Small intestine (tissue), 7 donors: Measurements from ENCODE around the gene KAT6B. TPM values are rescaled to one million over a fixed set of nuclear protein-coding genes. Genes with fewer than 3 reads are reported as not detected.
A peak's percentile ranks its signal among the peaks of the same experiment; 100 is the strongest.

Experiments
- DNase-seq, 2 donors: peaks; one replicate each; pipeline versions ENCODE4 v3.0.0 to v3.0.0-alpha.2; 2013
- FAIRE-seq: peaks from 2 replicates; lab custom pipeline; 2012; peaks lifted over from hg19 to GRCh38; lab: Jason Lieb, UNC
- H3K27ac ChIP-seq, 3 donors: one replicate each; pipeline ENCODE4 v1.5.1; 2013; ENCODE audit warnings: low read length in 2 of 3, mild to moderate bottlenecking in 2 of 3, control low read depth in 1 of 3, inconsistent platforms in 1 of 3, low read depth in 1 of 3, moderate library complexity in 1 of 3
- H3K27me3 ChIP-seq, 3 donors: one replicate each; pipeline ENCODE4 v1.6.1; 2013; ENCODE audit warnings: low read length in 3 of 3, inconsistent platforms in 1 of 3; ENCODE audit not compliant: control insufficient read depth in 3 of 3, insufficient read depth in 3 of 3
- H3K36me3 ChIP-seq, 3 donors: one replicate each; pipeline ENCODE4 v1.6.1; 2013; ENCODE audit warnings: low read length in 3 of 3, inconsistent platforms in 1 of 3, low read depth in 1 of 3, mild to moderate bottlenecking in 1 of 3, moderate library complexity in 1 of 3; ENCODE audit not compliant: control insufficient read depth in 3 of 3, insufficient read depth in 2 of 3
- H3K4me1 ChIP-seq, 3 donors: one replicate each; pipeline ENCODE4 v1.6.1; 2013; ENCODE audit warnings: low read length in 2 of 3, inconsistent platforms in 1 of 3, low read depth in 1 of 3, mild to moderate bottlenecking in 1 of 3, moderate library complexity in 1 of 3; ENCODE audit not compliant: control insufficient read depth in 3 of 3, insufficient read depth in 2 of 3
- H3K4me3 ChIP-seq, 3 donors: one replicate each; pipeline ENCODE4 v1.5.1; 2013; ENCODE audit warnings: low read length in 3 of 3, control low read depth in 1 of 3, inconsistent platforms in 1 of 3, low read depth in 1 of 3, mild to moderate bottlenecking in 1 of 3, moderate library complexity in 1 of 3
- H3K9me3 ChIP-seq, 2 donors: one replicate each; pipeline ENCODE4 v1.6.1; 2013; ENCODE audit warnings: low read depth in 1 of 2, low read length in 1 of 2; ENCODE audit not compliant: control insufficient read depth in 2 of 2, insufficient read depth in 1 of 2
- WGBS, 3 donors: extraction: QIAGEN DNeasy Blood & Tissue Kit; methylation state at CpG; one replicate each; pipeline ENCODE4 v1.1.7; 2013; 5-methylcytosine and 5-hydroxymethylcytosine counted together
- polyA plus RNA-seq, 4 donors: library from polyadenylated mRNA; stranded (reverse) in 3 of 4; unstranded in 1 of 4; fragments of 200-250 nt in 3 of 4; fragments of 120-200 nt in 1 of 4; gene quantifications; one replicate each; pipeline versions ENCODE4 v1.2.1 to v1.2.3, GENCODE V29; 2013
- donor health status: healthy with polysubstance abuse.
- donor health status: control.
- donor health status: control.
- donor health status: Bipolar disorder and iron deficiency.
- donor health status: healthy.

KAT6B gene
- polyA plus RNA-seq, 4 donors: 4.6 to 16.2 (median 5.9) TPM

DNA sequence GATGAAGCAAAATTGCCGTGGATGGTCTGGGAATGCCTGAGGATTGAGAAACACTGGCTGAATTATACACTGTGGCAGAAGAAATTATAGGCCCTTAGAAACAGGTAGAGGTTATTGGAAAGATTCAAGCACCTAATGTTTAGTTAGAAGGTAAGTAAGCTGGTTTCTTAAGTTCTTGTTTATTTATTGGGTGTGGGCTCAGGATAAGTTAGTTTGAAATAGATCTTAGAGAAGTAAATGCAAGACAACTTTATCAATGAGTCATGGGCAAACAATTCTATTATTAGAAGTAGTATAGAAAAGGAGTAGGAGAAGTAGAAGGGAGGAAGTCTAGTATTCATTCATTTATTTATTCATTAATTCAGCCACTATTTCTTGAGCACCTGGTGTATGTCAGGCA, 96.5 kb downstream of the KAT6B start:
- H3K9me3 ChIP-seq: peaks cover 0 to 7% of the 10 kb centered on the region in 2 donors
- FAIRE-seq (no peak), DNase-seq (peak in 1 of 2 donors; percentile 59)
- WGBS, 3 donors: 41 to 85% (median 68%) methylated on average over 1 of the region's 1 CpG
- H3K4me3 ChIP-seq: no peak overlapping the region
- peaks cover 14 to 20% (median 18%) of the 10 kb centered on the region in 3 donors for H3K4me1 ChIP-seq
- no peaks in the 10 kb centered on the region for H3K27me3 ChIP-seq
- no peaks in the 10 kb centered on the region for H3K36me3 ChIP-seq
- H3K27ac ChIP-seq: peak overlapping the region in 1 of 3 donors; percentile 1

- WGBS, 3 donors: 53 to 58% (median 58%) methylated on average over 4 of the region's 4 CpGs
- H3K27ac ChIP-seq: peak overlapping the region; percentile 14 to 43 (median 27)
- H3K27me3 ChIP-seq: no peaks in the 10 kb centered on the region
- no peaks in the 10 kb centered on the region for H3K36me3 ChIP-seq
- peaks cover 0 to 7% of the 10 kb centered on the region in 2 donors for H3K9me3 ChIP-seq
- H3K4me1 ChIP-seq: peaks cover 14 to 20% (median 18%) of the 10 kb centered on the region in 3 donors
- peak in 1 of 2 donors; percentile 25 for DNase-seq
- FAIRE-seq: no peak
- no peak overlapping the region for H3K4me3 ChIP-seq
Measured at GRCh38 chr10:74923556-74923955, 97.2 kb downstream of the KAT6B start.

DNA sequence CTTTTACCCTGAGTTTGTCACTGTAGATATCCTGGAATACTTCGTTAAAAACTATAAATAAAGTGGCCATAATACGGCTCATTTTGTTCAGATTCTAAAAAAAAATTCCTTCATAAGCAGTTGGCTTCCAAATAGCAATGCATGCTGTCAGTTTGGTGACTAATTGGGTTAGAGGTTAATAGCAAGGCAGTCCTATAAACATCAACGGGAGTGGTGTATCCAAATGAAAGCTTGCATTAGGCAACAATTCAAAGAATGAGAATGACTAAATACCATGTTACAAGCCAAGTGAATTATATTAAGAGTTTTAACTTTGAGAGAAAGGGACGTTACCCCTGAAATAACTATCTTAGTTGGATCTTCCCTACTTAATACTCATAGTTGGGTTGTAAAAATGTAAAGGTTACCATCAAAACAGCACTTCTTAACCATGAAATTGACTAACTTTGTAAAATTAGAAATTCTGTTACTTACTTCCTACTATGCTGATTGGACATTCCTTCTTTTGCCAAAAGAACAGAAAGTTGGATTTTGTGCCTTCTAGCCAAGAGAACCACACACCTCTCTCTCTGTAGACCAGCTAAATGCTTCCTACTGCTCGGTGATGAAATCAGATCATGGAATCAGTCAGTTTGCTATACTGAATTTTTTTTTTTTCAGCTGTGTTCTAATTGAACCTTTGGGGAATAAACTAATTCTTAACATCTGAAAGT, 98.0 kb downstream of the KAT6B start:
- no peak for FAIRE-seq

DNA sequence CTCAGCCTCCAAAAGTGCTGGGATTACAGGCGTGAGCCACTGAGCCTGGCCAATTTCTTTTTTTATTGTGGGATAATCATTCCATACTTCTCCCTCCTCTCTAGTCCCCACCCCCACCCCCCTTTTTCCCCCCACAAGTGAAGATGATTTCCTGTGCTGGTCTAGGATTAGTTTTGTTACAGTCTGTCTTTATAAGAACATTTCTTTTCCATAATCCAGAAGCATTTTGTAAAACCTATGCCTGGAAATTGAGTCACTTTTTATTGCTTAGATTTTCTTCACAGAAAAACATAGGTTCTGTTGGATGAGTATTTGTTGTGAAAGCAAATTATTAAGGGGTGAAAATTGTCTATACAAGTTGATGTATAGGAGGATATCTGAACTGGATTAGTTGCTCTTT, 98.9 kb downstream of the KAT6B start:
- no peak overlapping the region for H3K27ac ChIP-seq
- DNase-seq (no peak), FAIRE-seq (no peak)
- 50 to 63% (median 58%) methylated on average over 1 of the region's 1 CpG for WGBS, 3 donors
- no peaks in the 10 kb centered on the region for H3K9me3 ChIP-seq
- no peak overlapping the region for H3K4me3 ChIP-seq
- no peaks in the 10 kb centered on the region for H3K36me3 ChIP-seq
- H3K4me1 ChIP-seq: peaks cover 14 to 20% (median 18%) of the 10 kb centered on the region in 3 donors
- H3K27me3 ChIP-seq: no peaks in the 10 kb centered on the region

More for the DNA sequence above, 98.0 kb downstream of the KAT6B start:
- Histone ChIP-seq H3K36me3 (no peaks in the 10 kb centered on the region), H3K4me1 (peaks cover 14 to 20% (median 18%) of the 10 kb centered on the region in 3 donors), H3K4me3 (no peak overlapping the region), H3K27me3 (no peaks in the 10 kb centered on the region), H3K27ac (peak overlapping the region in 2 of 3 donors; percentile 6 to 71), H3K9me3 (peaks cover 0 to 5% of the 10 kb centered on the region in 2 donors)
- WGBS, 3 donors: 27 to 44% (median 43%) methylated on average over 5 of the region's 5 CpGs
- DNase-seq: peak in 1 of 2 donors; percentile 78

DNA sequence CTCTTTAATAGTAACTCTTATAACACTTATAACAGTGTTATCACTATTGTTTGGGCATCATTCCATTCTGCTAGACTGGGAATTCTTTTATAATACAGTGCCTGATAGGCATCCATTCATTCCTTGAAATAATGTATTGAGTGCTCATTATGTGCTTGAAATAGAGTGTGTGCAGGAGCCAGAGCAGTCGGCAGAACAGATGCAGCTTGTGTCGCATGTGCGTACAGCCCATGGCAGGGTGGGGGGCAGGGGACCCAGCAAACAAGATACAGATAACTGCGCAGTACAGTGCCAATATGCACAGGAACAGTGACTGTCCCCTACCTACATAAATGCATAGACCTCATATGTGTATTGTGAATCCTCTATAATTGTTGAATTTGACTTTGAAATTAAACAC, 99.3 kb downstream of the KAT6B start:
- Histone ChIP-seq H3K9me3 (no peaks in the 10 kb centered on the region), H3K4me1 (peaks cover 14 to 20% (median 18%) of the 10 kb centered on the region in 3 donors), H3K27me3 (no peaks in the 10 kb centered on the region), H3K27ac (no peak overlapping the region), H3K36me3 (no peaks in the 10 kb centered on the region), H3K4me3 (no peak overlapping the region)
- WGBS, 3 donors: 83 to 93% (median 87%) methylated on average over 4 of the region's 4 CpGs
- DNase-seq (no peak), FAIRE-seq (no peak)

- no peaks in the 10 kb centered on the region for H3K27me3 ChIP-seq
- H3K9me3 ChIP-seq: no peaks in the 10 kb centered on the region
- FAIRE-seq (no peak), DNase-seq (no peak)
- peaks cover 12 to 20% (median 13%) of the 10 kb centered on the region in 3 donors for H3K4me1 ChIP-seq
- 38 to 67% (median 59%) methylated on average over 4 of the region's 4 CpGs for WGBS, 3 donors
- no peak overlapping the region for H3K4me3 ChIP-seq
- peak overlapping the region in 2 of 3 donors; percentile 1 to 55 for H3K27ac ChIP-seq
- no peaks in the 10 kb centered on the region for H3K36me3 ChIP-seq
Measured at GRCh38 chr10:74926791-74927585, 100.6 kb downstream of the KAT6B start.

DNA sequence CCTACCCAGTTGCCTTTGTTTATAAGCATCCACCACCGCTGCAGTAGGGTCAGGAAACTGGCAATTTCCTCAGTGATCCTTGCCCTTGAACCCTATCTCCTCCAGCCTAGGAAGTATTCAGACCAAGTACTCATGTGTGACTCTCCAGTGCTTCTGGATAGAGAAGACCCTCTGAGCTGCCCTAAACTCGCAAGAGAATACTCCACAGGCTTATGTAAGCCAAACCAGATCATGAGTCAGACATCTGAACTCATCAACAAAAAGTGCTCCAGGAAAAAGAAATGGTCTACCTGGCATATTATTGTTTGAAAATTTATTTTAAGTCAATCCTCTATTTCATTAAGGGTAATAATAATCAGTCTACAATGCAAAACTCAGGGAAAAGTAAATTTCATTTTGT, 101.3 kb downstream of the KAT6B start:
- DNase-seq (no peak), FAIRE-seq (no peak)
- Histone ChIP-seq H3K36me3 (no peaks in the 10 kb centered on the region), H3K4me3 (no peak overlapping the region), H3K27me3 (no peaks in the 10 kb centered on the region), H3K27ac (peak overlapping the region in 1 of 3 donors; percentile 55), H3K9me3 (no peaks in the 10 kb centered on the region), H3K4me1 (peaks cover 12 to 18% (median 13%) of the 10 kb centered on the region in 3 donors)
- WGBS, 3 donors: 76 to 83% (median 78%) methylated on average over 2 of the region's 2 CpGs

DNA sequence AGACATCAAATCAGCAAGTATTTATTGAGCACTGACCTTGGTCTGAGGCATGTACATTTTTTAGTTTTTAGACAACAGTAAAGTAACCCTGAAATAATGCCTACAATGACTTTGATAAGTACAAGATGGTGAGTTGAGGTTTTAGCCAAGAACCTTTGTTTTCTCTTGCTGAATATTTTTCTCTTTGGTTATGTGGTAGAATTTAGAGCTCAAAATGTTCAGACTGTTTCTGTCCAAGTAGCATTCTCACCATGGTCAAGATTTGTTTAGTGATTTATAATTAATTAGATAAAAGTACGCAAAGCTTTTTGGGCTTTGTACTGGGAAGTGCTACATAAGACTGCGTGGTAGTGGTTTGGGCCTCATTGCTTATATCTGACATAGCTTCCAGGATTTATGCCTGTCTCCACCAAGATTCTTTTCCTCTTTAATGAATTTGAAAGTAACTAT, 102.4 kb downstream of the KAT6B start:
- Histone ChIP-seq H3K4me1 (peaks cover 6 to 10% (median 8%) of the 10 kb centered on the region in 3 donors), H3K9me3 (no peaks in the 10 kb centered on the region), H3K27me3 (no peaks in the 10 kb centered on the region), H3K27ac (peak overlapping the region in 1 of 3 donors; percentile 65), H3K4me3 (no peak overlapping the region), H3K36me3 (no peaks in the 10 kb centered on the region)
- no peak for FAIRE-seq
- 65 to 88% (median 80%) methylated on average over 2 of the region's 2 CpGs for WGBS, 3 donors
- DNase-seq: no peak
